ENCODE measurements around the gene PTGES2. TPM values are rescaled to one million over a fixed set of nuclear protein-coding genes. Genes with fewer than 3 reads are reported as not detected.
A peak's percentile ranks its signal among the peaks of the same experiment; 100 is the strongest.

PTGES2 gene
- total and polyA plus RNA-seq, 4 donors = 22.8 to 41.1 (median 31.5) TPM

GRCh38 chr9:128094166-128094949 lies 33.2 kb downstream of the PTGES2 start (continued):
- TF ChIP-seq ATF3 (IDR thresholded peaks at IDR 0.05) = no peak
- no peak for TF ChIP-seq EGR1 (IDR thresholded peaks at IDR 0.05; ENCODE audit: low read depth in 2 of 2)
- TF ChIP-seq HNF4A (conservative IDR thresholded peaks at IDR 0.05) = no peak
- TF ChIP-seq SP1 (IDR thresholded peaks at IDR 0.05) = no peak
- TF ChIP-seq RXRA (IDR thresholded peaks at IDR 0.05) = no peak
- peak; percentile 35 to 44 for TF ChIP-seq JUND (IDR thresholded peaks at IDR 0.05)

GRCh38 chr9:128093011-128093410 lies 34.5 kb downstream of the PTGES2 start:
- Histone ChIP-seq H3K27me3 (ENCODE audit: control insufficient read depth in 4 of 4, insufficient read depth in 4 of 4, low read length in 3 of 4) (no peaks in the 10 kb centered on the region), H3K27ac (ENCODE audit: low read depth in 1 of 2, low read length in 2 of 2) (peak overlapping the region; percentile 57 to 63), H3K4me3 (ENCODE audit: low read depth in 1 of 3, low read length in 3 of 3) (no peak overlapping the region), H3K9ac (ENCODE audit: low read depth in 1 of 2, low read length in 2 of 2) (no peak overlapping the region), H3K36me3 (ENCODE audit: control insufficient read depth in 4 of 4, insufficient read depth in 3 of 4, low read depth in 1 of 4, low read length in 3 of 4) (no peaks in the 10 kb centered on the region), H3K4me1 (ENCODE audit: control insufficient read depth in 4 of 4, insufficient read depth in 4 of 4, low read length in 3 of 4) (peaks cover 9 to 38% (median 25%) of the 10 kb centered on the region in 4 donors), H3K9me3 (ENCODE audit: control insufficient read depth in 4 of 4, low read length in 3 of 4) (no peaks in the 10 kb centered on the region)
- 85% methylated on average over 4 of the region's 4 CpGs for WGBS
- TF ChIP-seq FOXA2 (IDR thresholded peaks at IDR 0.05) (no peak), FOXA1 (IDR thresholded peaks at IDR 0.05) (no peak), EGR1 (IDR thresholded peaks at IDR 0.05; ENCODE audit: low read depth in 2 of 2) (no peak), SP1 (IDR thresholded peaks at IDR 0.05) (no peak), YY1 (IDR thresholded peaks at IDR 0.05) (no peak), REST (IDR thresholded peaks at IDR 0.05) (no peak), ATF3 (IDR thresholded peaks at IDR 0.05) (no peak), HNF4A (conservative IDR thresholded peaks at IDR 0.05) (no peak), RAD21 (IDR thresholded peaks at IDR 0.05) (no peak), GABPA (IDR thresholded peaks at IDR 0.05 in 1 of 2, conservative IDR thresholded peaks at IDR 0.05 in 1 of 2) (no peak), CTCF (IDR thresholded peaks at IDR 0.05; ENCODE audit: low read depth, low read length, missing input control) (no peak), ZBTB33 (IDR thresholded peaks at IDR 0.05) (no peak)
- DNase-seq (ENCODE audit: low spot score) = no peak
